Activated CD8-positive, alpha-beta memory T cell treated with anti-CD3 and anti-CD28 coated beads for 4 hours (primary cell): Measurements from ENCODE around the gene AP1M2.
"Not testable (repeated sequence)": the region's sequence is repeated elsewhere in the genome, so short reads cannot be mapped to it uniquely, and the experiment has no call there.

Source experiments
- DNase-seq, 2 donors: peaks; one replicate each; pipeline ENCODE4 v3.0.0-alpha.2; 2020; ENCODE audit warnings: low read depth in 2 of 2

Gene AP1M2

DNA sequence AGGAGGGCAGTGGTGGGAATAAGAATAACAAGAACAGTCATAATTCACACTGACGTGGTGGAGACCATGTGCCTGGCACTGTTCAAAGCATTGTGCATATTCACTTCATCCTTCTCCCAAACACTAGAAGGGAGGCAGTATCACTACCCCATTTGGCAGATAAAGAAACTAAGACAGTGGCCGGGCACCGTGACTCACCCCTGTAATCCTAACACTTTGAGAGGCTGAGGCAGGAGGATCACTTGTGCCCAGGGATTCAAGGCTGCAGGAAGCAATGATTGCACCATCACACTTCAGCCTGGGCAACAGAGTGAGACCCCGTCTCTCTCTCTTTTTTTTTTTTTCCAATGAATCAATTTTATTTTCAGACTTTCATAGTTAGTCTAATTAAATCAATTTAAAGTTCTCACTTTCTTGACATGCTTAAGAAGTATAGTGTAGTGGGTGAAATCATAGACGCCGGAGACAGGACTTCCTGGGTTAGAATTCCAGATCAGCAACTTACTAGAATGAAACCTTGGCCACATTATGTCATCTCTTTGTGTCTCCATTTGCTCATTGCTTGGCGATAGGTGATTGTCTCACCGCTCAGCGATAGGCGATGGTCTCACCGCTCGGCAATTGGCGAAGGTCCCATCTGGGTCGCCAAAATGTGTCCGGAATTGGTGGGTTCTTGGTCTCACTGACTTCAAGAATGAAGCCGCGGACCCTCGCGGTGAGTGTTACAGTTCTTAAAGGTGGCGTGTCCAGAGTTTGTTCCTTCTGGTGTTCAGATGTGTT lies 48.7 kb downstream of the AP1M2 start:
- DNase-seq = no peak

DNA sequence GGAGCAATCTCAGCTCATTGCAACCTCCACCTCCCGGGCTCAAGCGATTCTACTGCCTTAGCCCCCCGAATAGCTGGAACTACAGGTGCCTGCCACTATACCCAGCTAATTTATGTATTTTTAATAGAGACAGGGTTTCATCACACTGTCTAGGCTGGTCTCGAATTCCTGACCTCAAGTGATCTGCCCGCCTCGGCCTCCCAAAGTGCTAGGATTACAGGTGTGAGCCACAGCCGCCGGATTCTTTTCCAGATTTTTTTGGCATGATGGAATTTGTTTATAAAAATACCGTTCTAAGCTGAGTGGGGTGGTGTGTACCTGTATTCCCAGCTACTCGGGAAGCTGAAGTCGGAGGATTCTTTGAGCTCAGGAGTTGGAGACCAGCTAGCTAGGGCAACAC lies 49.4 kb downstream of the AP1M2 start:
- no peak for DNase-seq

DNA sequence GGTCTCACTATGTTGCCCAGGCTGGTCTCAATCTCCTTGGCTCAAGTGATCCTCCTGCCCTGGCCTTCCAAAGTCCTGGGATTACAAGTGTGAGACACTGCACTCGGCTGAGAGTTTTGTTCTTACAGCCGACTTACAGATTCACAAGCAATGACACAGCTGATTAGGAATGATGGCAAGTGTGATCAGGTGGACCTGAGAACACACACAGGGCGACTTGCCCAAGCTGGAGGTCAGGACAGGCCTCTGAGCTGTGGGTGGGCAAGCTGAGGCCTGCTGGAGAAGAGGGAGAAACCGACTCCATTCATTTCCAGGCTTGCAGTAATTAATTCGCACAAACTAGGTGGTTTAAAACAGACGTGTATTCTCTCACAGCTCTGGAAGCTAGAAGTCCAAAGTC lies 51.5 kb downstream of the AP1M2 start:
- no peak for DNase-seq

DNA sequence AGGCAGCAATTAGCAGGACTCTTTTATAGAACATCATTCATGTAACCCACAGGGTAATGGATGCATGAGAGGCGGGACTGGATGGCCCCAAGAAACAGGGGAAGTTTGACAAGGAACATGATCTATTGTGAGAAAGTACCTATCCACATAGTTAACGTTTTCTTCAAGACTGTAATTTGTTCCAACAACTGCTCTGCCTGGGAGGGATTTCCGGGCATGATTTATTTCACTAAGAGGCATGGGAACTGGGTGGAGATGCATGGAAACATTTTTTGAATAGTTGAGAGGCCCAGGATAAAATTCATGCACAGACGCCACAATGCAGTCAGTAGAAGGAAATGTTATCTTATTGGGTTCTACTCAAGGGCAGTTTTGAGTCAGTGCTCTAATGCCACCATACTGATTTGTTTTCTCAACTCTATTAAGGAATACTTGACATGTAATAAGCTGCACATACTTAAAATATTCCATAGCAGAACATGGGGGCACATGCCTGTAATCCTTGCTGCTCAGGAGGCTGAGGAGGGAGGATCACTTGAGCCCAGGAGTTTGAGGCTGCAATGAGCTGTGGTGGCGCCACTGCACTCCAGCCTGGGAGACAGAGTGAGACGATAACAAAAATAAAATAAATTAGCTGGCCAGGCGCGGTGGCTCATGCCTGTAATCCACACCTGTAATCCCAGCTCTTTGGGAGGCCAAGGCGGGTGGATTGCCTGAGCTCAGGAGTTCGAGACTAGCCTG lies 53.3 kb downstream of the AP1M2 start:
- no peak for DNase-seq

DNA sequence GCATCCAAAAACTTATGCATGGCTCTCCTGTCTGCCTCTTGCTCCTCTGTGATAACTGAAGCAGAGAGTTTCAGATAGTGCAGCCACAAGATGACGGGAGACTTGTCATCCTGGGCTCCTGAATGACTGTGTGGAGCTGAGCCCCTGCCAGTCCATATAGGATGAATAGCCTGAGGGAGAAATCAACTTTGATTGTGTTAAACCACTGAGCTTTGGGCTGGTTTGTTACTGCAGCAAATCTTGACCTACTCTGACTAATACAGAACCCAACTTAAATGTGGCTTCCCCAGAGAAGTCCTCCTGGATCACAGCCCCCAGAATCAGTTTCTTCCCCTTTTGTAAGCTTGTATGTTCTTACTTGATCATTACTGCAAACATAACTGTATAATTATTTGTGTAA lies 54.7 kb downstream of the AP1M2 start:
- no peak for DNase-seq

DNA sequence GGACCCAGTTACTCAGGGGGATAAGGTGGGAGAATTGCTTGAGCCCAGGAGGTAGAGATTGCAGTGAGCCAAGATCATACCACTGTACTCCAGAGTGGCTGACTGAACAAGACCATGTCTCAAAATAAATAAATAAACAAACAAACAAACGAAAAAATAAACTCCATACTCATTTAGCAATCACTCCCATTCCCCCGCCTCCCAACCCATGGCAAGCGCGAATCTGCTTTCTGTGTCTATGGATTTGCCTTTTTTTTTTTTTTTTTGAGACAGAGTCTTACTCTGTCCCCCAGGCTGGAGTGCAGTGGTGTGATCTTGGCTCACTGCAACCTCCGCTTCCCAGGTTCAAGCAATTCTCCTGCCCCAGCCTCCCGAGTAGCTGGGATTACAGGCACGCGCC lies 60.2 kb downstream of the AP1M2 start:
- not testable (repeated sequence) for DNase-seq

DNA sequence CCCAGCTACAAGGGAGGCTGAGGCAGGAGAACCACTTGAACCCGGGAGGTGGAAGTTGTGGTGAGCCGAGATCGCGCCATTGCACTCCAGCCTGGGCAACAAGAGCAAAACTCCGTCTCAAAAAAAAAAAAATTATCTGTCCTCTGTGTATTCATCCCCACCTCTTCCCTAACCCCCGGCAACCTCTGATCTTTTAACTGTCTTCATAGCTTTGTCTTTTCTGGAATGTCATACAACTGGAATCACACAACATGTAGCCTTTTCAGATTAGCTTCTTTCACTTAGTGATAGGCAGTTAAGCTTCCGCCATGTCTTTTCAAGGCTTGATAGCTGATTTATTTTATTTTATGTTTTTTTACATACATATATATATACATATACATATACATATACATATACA lies 61.5 kb downstream of the AP1M2 start:
- DNase-seq = no peak

DNA sequence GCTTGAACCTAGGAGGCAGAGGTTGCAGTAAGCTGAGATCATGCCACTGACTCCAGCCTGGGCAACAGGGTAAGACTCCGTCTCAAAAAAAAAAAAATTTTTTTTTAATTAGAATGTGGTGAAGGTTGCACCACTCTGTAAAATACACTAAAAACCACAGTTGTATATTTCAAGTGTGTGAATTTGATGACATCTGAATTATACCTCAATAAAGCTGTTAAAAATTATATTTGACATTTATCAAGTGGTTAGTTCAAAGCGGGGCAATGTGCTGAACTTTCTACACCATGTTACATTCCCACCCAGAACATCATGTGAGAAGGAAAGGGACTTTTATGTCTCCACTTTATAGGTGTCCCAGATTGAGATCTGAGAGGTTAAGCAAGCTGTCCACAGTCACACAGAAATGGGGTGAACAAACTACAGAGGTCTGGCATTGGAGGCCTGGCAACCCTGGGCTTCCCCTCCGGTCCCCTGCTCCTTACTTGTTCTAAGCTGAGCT lies 63.9 kb downstream of the AP1M2 start:
- DNase-seq = no peak
